IMR-90 (cell line): ENCODE measurements around the gene CCL15. TPM values are rescaled to one million over a fixed set of nuclear protein-coding genes. Genes with fewer than 3 reads are reported as not detected.

Source experiments
- ATAC-seq: fragments of 200-7000 bp; cut with Tn5 transposase; 2 replicates; pipeline ENCODE4 v1.9.1; 2020; ENCODE audit warnings: low read depth, mild to moderate bottlenecking, moderate library complexity
- BruUV-seq: library from RNA; stranded (reverse); fragments of 400-500 nt; replicated peaks from 2 replicates; lab custom pipeline; 2021; lab: Mats Ljungman, UMichigan
- CTCF ChIA-PET: fragments of 300-600 bp; formaldehyde crosslinking; extraction: SDS; loops from one replicate; lab custom pipeline; 2021; ENCODE audit warnings: antibody characterized with exemption; lab: Yijun Ruan, JAX
- POLR2A ChIA-PET: fragments of 300-600 bp; sonication (Branson Sonifier 250); formaldehyde crosslinking; loops from one replicate; lab custom pipeline; 2022; ENCODE audit warnings: antibody characterized with exemption; ENCODE audit not compliant: unreplicated experiment; lab: Charles Lee
- DNase-seq: peaks from one replicate; pipeline ENCODE4 v3.0.0; 2013
- H2AFZ ChIP-seq: replicated peaks from 2 replicates; pipeline ENCODE3; 2013; ENCODE audit warnings: low read length, mild to moderate bottlenecking; ENCODE audit not compliant: poor library complexity
- H2AK5ac ChIP-seq: 2 replicates; pipeline ENCODE4 v1.6.1; 2013; ENCODE audit warnings: low read depth, low read length, inconsistent platforms
- H2AK9ac ChIP-seq: replicated peaks from 2 replicates; pipeline ENCODE3; 2013; ENCODE audit warnings: mild to moderate bottlenecking, low read depth, low read length, moderate library complexity; ENCODE audit not compliant: poor library complexity
- H2BK120ac ChIP-seq: 2 replicates; pipeline ENCODE4 v1.6.1; 2013; ENCODE audit warnings: low read depth, low read length, inconsistent platforms
- H2BK15ac ChIP-seq: 3 replicates; pipeline ENCODE4 v1.6.1; 2013; ENCODE audit warnings: low read depth, low read length, inconsistent platforms
- H2BK20ac ChIP-seq: 2 replicates; pipeline ENCODE4 v1.6.1; 2013; ENCODE audit warnings: low read depth, mild to moderate bottlenecking, inconsistent platforms, low read length, moderate library complexity
- H2BK5ac ChIP-seq: 2 replicates; pipeline ENCODE4 v1.6.1; 2013; ENCODE audit warnings: mild to moderate bottlenecking, low read depth, low read length, inconsistent platforms; ENCODE audit not compliant: poor library complexity, severe bottlenecking
- H3K14ac ChIP-seq: replicated peaks from 2 replicates; pipeline ENCODE4 v1.6.1; 2013; ENCODE audit warnings: low read depth, low read length, inconsistent platforms
- H3K18ac ChIP-seq: 2 replicates; pipeline ENCODE4 v1.6.1; 2013; ENCODE audit warnings: low read depth, low read length, control low read depth
- H3K23ac ChIP-seq: 2 replicates; pipeline ENCODE4 v1.6.1; 2013; ENCODE audit warnings: low read depth, low read length, inconsistent platforms
- H3K27ac ChIP-seq: 2 replicates; pipeline ENCODE4 v1.5.1; 2013; ENCODE audit warnings: mild to moderate bottlenecking, control low read depth, low read length; ENCODE audit not compliant: insufficient read depth
- H3K27me3 ChIP-seq: 2 replicates; pipeline ENCODE4 v1.6.1; 2013; ENCODE audit warnings: low read length; ENCODE audit not compliant: control insufficient read depth, insufficient read depth
- H3K36me3 ChIP-seq: 2 replicates; pipeline ENCODE4 v1.6.1; 2013; ENCODE audit warnings: low read length, mixed read lengths; ENCODE audit not compliant: control insufficient read depth, insufficient read depth
- H3K4ac ChIP-seq: 2 replicates; pipeline ENCODE4 v1.6.1; 2013; ENCODE audit warnings: low read depth, low read length, inconsistent platforms
- H3K4me1 ChIP-seq: 2 replicates; pipeline ENCODE4 v1.6.1; 2013; ENCODE audit warnings: low read length, mixed read lengths; ENCODE audit not compliant: control insufficient read depth, insufficient read depth
- H3K4me2 ChIP-seq: 2 replicates; pipeline ENCODE4 v1.6.1; 2013; ENCODE audit warnings: low read depth, mild to moderate bottlenecking, control low read depth, low read length, moderate library complexity
- H3K4me3 ChIP-seq: 2 replicates; pipeline ENCODE4 v1.5.1; 2013; ENCODE audit warnings: low read depth, mild to moderate bottlenecking, control low read depth, low read length, moderate library complexity; ENCODE audit not compliant: insufficient read depth
- H3K56ac ChIP-seq: 2 replicates; pipeline ENCODE4 v1.6.1; 2013; ENCODE audit warnings: low read length, inconsistent platforms; ENCODE audit not compliant: insufficient read depth; ENCODE audit errors: extremely low read depth
- H3K79me1 ChIP-seq, 2 experiments: 2 replicates each; pipeline ENCODE4 v1.6.1; 2013; ENCODE audit warnings: low read length in 2 of 2, inconsistent platforms in 1 of 2, low read depth in 1 of 2
- H3K9ac ChIP-seq: 2 replicates; pipeline ENCODE4 v1.6.1; 2013; ENCODE audit warnings: low read depth, low read length, control low read depth
- H3K9me1 ChIP-seq: 2 replicates; pipeline ENCODE4 v1.6.1; 2013; ENCODE audit warnings: low read length, inconsistent platforms; ENCODE audit not compliant: insufficient read depth
- H3K9me3 ChIP-seq: 2 replicates; pipeline ENCODE4 v1.6.1; 2013; ENCODE audit warnings: low read length; ENCODE audit not compliant: control insufficient read depth, insufficient read depth
- H4K20me1 ChIP-seq: 2 replicates; pipeline ENCODE4 v1.6.1; 2013; ENCODE audit warnings: low read length, inconsistent platforms; ENCODE audit not compliant: insufficient read depth
- H4K5ac ChIP-seq: 2 replicates; pipeline ENCODE4 v1.6.1; 2013; ENCODE audit warnings: mild to moderate bottlenecking, low read depth, low read length, control low read depth
- H4K8ac ChIP-seq, 2 experiments: 2 replicates each; pipeline ENCODE4 v1.6.1; 2013; ENCODE audit warnings: low read depth in 2 of 2, low read length in 2 of 2, control low read depth in 1 of 2, inconsistent platforms in 1 of 2
- H4K91ac ChIP-seq: 2 replicates; pipeline ENCODE4 v1.6.1; 2013; ENCODE audit warnings: low read depth, low read length, inconsistent platforms; ENCODE audit not compliant: insufficient read depth
- BHLHE40 ChIP-seq: fragments of 150-350 bp; IDR thresholded peaks from 2 replicates; pipeline ENCODE4 v1.6.1; 2016; ENCODE audit warnings: mild to moderate bottlenecking, low read depth, low read length
- CEBPB ChIP-seq: IDR thresholded peaks from 2 replicates; pipeline ENCODE4 v1.6.1; 2012; ENCODE audit warnings: low read depth, low read length, improper control_type of control experiment
- CHD1 ChIP-seq: IDR thresholded peaks from 2 replicates; pipeline ENCODE4 v1.6.1; 2012; ENCODE audit warnings: low read depth, low read length, improper control_type of control experiment
- MAFK ChIP-seq: IDR thresholded peaks from 2 replicates; pipeline ENCODE4 v1.6.1; 2012; ENCODE audit warnings: low read depth, low read length, improper control_type of control experiment
- MAZ ChIP-seq: IDR thresholded peaks from 2 replicates; pipeline ENCODE4 v1.6.1; 2012; ENCODE audit warnings: low read depth, mild to moderate bottlenecking, low read length, improper control_type of control experiment, moderate library complexity, borderline replicate concordance
- MXI1 ChIP-seq: IDR thresholded peaks from 2 replicates; pipeline ENCODE4 v1.6.1; 2012; ENCODE audit warnings: low read depth, mild to moderate bottlenecking, low read length, moderate library complexity, borderline replicate concordance
- NFE2L2 ChIP-seq: fragments of 150-350 bp; IDR thresholded peaks from 2 replicates; pipeline ENCODE4 v1.6.1; 2016; ENCODE audit warnings: low read depth, mild to moderate bottlenecking, low read length
- POLR2A ChIP-seq: IDR thresholded peaks from 2 replicates; pipeline ENCODE4 v1.6.1; 2012; ENCODE audit warnings: mild to moderate bottlenecking, low read depth, low read length
- RCOR1 ChIP-seq: IDR thresholded peaks from 2 replicates; pipeline ENCODE4 v1.6.1; 2012; ENCODE audit warnings: mild to moderate bottlenecking, low read length, improper control_type of control experiment; ENCODE audit not compliant: insufficient replicate concordance
- RFX5 ChIP-seq: IDR thresholded peaks from 2 replicates; pipeline ENCODE4 v1.8.0; 2012; ENCODE audit warnings: low read depth, mild to moderate bottlenecking, low read length, moderate library complexity
- SMC3 ChIP-seq: fragments of 150-350 bp; IDR thresholded peaks from 2 replicates; pipeline ENCODE4 v1.6.1; 2016; ENCODE audit warnings: low read depth, mild to moderate bottlenecking, antibody characterized with exemption, low read length, moderate library complexity
- WGBS, 2 experiments: methylation state at CpG; one replicate each; pipeline versions ENCODE4 v1.1.5 to v1.1.7; 2013; ENCODE audit warnings: missing lambda C conversion rate in 2 of 2; ENCODE audit not compliant: insufficient read length in 1 of 2; ENCODE audit errors: extremely low coverage in 2 of 2; 5-methylcytosine and 5-hydroxymethylcytosine counted together
- dilution Hi-C: fragments of 300-500 bp; cut with HindIII; formaldehyde crosslinking; loops from one replicate; pipeline ENCODE4 v1.14.3; 2018; ENCODE audit warnings: low sequenced_read_pairs; ENCODE audit not compliant: unreplicated experiment
- in situ Hi-C: fragments of 300-500 bp; cut with MboI; formaldehyde crosslinking; loops from 3 replicates; pipeline ENCODE4 v1.14.3; 2019; ENCODE audit warnings: low sequenced_read_pairs, inconsistent platforms, mixed read lengths
- intact Hi-C: fragments of 100-400 bp; cut with micrococcal nuclease; formaldehyde crosslinking; loops from 2 replicates; pipeline ENCODE4 v1.10.0; 2022
- polyA plus RNA-seq, 3 experiments: library from polyadenylated mRNA; depleted of rRNA; stranded (reverse); fragments of >200 nt; gene quantifications; 2 replicates each; pipeline ENCODE4 v1.2.3, GENCODE V29; 2012; ENCODE audit warnings: low replicate concordance in 1 of 3
- total RNA-seq: library from RNA; depleted of rRNA; stranded (reverse); fragments of >200 nt; gene quantifications from 2 replicates; pipeline ENCODE4 v1.2.3, GENCODE V29; 2012
- TF ChIP-seq, protein P1 (sequence below): fragments of 150-350 bp; IDR thresholded peaks from 2 replicates; pipeline ENCODE4 v1.6.1; 2016; ENCODE audit warnings: low read depth, mild to moderate bottlenecking, low read length, moderate library complexity, borderline replicate concordance
- TF ChIP-seq, protein P2 (sequence below): conservative IDR thresholded peaks from 2 replicates; pipeline ENCODE4 v1.5.1; 2012; ENCODE audit warnings: mild to moderate bottlenecking, low read depth, low read length, improper control_type of control experiment
- TF ChIP-seq, protein P3 (sequence below): fragments of 150-350 bp; IDR thresholded peaks from 2 replicates; pipeline ENCODE4 v1.6.1; 2017; ENCODE audit warnings: mild to moderate bottlenecking, antibody characterized with exemption, low read length, low read depth

CCL15 gene
- total and polyA plus RNA-seq, 2 of the 4 experiments (the other 2 are of a cell fraction): not detected

DNA sequence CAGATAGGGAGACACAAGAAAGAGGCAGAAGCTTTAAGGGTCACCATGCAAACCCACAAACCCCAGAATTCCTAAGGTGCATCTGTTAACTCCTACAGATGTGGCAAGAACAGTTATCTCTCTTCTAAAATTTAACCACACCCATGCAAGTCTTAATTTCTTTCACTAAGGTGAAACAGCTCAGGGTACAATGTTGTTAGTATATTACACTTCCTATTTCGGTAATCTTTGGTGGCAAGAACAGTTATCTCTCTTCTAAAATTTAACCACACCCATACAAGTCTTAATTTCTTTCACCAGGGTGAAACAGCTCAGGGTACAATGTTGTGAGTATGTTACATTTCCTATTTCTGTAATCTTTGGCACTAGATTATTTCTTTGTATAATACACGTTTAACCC lies 9.8 kb upstream of the CCL15 start:
- H4K8ac ChIP-seq: no peak overlapping the region

More for the DNA sequence above, 9.8 kb upstream of the CCL15 start:
- Histone ChIP-seq H3K14ac (no peak overlapping the region), H3K23ac (no peak overlapping the region), H3K9ac (no peak overlapping the region), H3K36me3 (no peaks in the 10 kb centered on the region), H2AK5ac (no peak overlapping the region), H3K27me3 (peaks cover 3% of the 10 kb centered on the region), H3K18ac (no peak overlapping the region), H2BK20ac (no peak overlapping the region), H4K5ac (no peak overlapping the region), H3K4me1 (no peaks in the 10 kb centered on the region), H3K9me3 (no peaks in the 10 kb centered on the region), H4K20me1 (no peaks in the 10 kb centered on the region), H3K27ac (no peak overlapping the region), H3K79me1 (no peaks in the 10 kb centered on the region), H3K4me3 (no peak overlapping the region), H2AFZ (no peak overlapping the region), H3K4me2 (no peak overlapping the region), H2BK5ac (no peak overlapping the region), H4K91ac (no peak overlapping the region), H2BK15ac (no peak overlapping the region), H2AK9ac (no peak overlapping the region), H3K56ac (no peak overlapping the region), H3K4ac (no peak overlapping the region), H2BK120ac (no peak overlapping the region), H3K9me1 (no peaks in the 10 kb centered on the region)
- BruUV-seq: no TSS peak
- WGBS, 2 experiments: no CpG with 5 or more reads among the region's 2 CpGs
- POLR2A ChIA-PET: no interaction called here
- dilution Hi-C loops (no loop called here), in situ Hi-C loops (no loop called here), intact Hi-C loops (no loop called here)
- no peak for DNase-seq
- no peak for ATAC-seq
- TF ChIP-seq RCOR1 (no peak), NFE2L2 (no peak), CHD1 (no peak), MXI1 (no peak), MAZ (no peak), CEBPB (no peak), MAFK (no peak), POLR2A (no peak), BHLHE40 (no peak), SMC3 (no peak), RFX5 (no peak)
- TF ChIP-seq, protein P1, sequence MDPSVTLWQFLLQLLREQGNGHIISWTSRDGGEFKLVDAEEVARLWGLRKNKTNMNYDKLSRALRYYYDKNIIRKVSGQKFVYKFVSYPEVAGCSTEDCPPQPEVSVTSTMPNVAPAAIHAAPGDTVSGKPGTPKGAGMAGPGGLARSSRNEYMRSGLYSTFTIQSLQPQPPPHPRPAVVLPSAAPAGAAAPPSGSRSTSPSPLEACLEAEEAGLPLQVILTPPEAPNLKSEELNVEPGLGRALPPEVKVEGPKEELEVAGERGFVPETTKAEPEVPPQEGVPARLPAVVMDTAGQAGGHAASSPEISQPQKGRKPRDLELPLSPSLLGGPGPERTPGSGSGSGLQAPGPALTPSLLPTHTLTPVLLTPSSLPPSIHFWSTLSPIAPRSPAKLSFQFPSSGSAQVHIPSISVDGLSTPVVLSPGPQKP: no peak
- TF ChIP-seq, protein P2, sequence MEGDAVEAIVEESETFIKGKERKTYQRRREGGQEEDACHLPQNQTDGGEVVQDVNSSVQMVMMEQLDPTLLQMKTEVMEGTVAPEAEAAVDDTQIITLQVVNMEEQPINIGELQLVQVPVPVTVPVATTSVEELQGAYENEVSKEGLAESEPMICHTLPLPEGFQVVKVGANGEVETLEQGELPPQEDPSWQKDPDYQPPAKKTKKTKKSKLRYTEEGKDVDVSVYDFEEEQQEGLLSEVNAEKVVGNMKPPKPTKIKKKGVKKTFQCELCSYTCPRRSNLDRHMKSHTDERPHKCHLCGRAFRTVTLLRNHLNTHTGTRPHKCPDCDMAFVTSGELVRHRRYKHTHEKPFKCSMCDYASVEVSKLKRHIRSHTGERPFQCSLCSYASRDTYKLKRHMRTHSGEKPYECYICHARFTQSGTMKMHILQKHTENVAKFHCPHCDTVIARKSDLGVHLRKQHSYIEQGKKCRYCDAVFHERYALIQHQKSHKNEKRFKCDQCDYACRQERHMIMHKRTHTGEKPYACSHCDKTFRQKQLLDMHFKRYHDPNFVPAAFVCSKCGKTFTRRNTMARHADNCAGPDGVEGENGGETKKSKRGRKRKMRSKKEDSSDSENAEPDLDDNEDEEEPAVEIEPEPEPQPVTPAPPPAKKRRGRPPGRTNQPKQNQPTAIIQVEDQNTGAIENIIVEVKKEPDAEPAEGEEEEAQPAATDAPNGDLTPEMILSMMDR: no peak
- TF ChIP-seq, protein P3, sequence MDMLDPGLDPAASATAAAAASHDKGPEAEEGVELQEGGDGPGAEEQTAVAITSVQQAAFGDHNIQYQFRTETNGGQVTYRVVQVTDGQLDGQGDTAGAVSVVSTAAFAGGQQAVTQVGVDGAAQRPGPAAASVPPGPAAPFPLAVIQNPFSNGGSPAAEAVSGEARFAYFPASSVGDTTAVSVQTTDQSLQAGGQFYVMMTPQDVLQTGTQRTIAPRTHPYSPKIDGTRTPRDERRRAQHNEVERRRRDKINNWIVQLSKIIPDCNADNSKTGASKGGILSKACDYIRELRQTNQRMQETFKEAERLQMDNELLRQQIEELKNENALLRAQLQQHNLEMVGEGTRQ: no peak
- CTCF ChIA-PET: no interaction called here
